Stimulated activated CD4-positive, alpha-beta T cell treated with anti-CD3 and anti-CD28 coated beads, Interleukin-4, amount 100 ng/mL, for 24 hours (primary cell): Measurements from ENCODE around the gene TNRC6A.
"Not testable (repeated sequence)": the region's sequence is repeated elsewhere in the genome, so short reads cannot be mapped to it uniquely, and the experiment has no call there.

ENCODE experiments used
- DNase-seq: peaks from one replicate; pipeline ENCODE4 v3.0.0-alpha.2; 2020

The TNRC6A gene

DNA sequence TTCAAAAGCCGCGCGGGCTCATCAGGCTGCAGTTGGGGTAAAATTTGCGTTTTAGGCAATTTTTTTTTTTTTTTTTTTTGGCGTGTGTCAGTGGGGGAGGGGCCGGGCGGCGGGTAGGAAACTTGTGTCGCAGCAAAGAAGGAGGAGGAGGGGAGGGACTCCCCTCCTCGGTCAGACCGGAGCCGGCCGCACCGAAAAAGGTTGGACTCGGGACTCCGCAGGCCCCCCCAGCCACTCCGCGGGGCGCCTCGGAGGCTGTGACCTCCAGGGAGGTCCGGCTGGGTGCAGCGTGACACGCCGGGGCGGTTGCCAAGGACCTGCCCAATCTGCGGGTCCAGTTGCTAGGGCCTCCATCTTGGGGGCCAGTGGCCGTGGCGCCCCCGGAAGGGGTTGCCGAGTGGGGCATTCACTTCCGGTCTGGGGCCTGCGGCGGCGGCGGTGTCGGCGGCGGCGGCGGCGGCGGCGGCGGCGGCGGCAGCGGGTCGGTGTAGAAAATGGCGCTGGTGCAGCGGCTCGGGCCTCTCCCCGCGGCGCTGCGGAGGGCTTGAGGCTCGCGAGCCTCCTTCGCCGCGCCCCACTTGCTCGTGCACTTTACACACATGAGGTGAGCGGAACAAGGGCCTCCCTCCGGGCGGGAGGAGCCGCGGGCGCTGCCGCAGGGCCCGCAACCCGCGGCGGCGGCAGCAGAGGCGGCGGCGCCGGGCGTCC, at the start of gene TNRC6A:
Gene TNRC6A, plus strand, starts transcription at position 409 of the 708 bp plus-strand sequence. Its CDS starts 191 bp downstream, at position 600.
- peak; percentile 85 for DNase-seq

DNA sequence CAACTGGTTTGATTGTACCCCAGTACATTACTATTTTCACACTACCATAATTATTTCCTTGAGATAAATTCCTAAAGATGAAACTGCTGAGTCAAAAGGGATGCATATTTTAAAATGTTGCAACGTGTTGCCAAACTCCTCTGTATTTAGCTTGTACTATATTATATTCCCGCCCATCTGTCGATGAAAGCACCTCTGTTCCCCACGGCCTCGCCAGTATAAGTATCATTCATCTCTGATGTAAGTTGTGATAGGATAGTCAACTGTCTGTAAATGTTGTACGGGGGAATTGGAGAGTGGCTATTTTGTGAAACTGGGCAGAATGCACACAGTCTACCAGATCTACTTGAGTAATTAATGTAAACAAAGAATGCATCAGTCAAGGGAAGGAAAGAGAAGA, 47.7 kb upstream of the TNRC6A start:
- DNase-seq = no peak

DNA sequence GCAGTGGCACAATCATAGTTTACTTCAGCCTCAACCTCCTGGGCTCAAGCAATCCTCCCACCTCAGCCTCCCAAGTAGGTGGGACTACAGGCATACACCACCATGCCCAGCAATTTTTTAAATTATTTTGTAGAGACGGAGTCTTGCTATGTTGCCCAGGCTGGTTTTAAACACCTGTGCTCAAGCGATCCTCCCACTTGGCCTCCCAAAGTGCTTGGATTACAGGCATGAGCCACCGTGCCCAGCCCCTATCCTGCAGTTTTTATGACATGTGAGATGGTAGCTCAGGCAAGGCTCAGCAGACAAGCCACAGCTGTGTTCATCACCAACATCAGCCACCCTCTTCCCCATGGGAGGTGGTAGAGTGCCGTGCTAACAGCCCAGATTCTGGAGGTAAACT, 46.2 kb upstream of the TNRC6A start:
- no peak for DNase-seq

DNA sequence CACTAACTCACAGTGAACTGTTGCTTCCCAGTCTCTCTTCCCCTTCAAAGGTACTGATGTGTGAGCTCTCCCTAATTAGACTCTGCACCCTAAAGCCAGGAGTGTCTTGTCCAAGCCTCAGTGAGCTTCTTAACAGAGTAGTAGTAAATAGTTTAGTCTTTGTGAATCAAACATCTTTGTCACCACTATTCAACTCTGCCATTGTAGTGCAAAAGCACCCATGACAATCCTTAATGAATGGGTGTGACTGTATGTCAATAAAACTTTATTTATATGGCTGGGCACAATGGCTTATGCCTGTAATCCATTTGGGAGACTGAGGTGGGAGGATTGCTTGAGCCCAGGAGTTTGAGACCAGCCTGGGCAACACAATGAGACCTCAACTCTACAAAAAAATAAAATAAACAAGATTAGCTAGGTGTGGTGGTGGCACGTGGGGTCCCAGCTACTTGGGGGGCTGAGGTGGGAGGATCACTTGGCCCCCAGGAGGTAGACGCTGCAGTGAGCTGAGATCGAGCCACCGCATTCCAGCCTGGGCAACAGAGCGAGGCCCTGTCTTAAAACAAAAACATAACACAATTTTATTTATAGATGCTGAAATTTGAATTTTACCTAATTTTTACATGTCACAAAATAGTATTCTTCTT, 45.5 kb upstream of the TNRC6A start:
- no peak for DNase-seq

DNA sequence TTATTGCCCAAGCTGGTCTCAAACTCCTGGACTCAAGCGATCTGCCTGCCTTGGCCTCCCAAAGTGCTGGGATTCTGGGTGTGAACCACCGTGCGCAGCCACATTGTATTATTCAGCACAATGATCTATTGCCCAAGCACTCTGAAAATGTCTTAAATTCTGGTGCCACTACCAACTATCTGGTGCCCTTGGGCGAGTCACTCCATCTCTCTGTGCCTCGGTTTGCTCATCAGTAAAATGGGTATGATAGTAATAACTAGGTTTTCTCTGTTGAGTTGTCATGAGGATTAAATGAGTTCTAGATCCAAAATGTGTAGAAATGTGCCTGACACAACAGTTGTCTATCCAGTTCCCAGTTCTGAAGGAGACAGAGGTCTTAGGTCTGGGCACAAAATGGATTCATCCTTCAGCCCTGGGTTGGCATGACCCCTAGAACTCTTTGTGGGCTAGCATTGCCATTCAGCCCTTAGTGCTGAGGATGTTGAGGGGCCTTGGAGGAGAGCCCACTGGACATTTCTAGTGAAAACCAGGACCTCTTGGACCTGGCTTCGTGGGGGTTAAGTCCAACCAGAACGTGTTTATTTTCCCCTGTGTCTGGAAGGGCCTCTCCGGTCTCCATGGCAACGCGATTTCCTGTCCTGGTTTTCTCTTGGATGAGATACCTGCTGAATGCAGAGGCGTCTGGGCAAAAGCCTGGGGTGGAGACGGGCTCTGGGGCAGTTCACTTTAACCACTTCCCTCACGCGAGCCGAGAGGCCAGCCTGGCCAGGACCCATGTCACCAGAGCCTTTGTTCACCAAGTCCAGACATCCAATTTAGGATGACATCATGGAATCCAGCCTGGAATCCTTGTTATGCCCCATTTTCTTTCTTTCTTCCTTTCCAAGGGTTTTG, 43.7 kb upstream of the TNRC6A start:
- DNase-seq = no peak

DNA sequence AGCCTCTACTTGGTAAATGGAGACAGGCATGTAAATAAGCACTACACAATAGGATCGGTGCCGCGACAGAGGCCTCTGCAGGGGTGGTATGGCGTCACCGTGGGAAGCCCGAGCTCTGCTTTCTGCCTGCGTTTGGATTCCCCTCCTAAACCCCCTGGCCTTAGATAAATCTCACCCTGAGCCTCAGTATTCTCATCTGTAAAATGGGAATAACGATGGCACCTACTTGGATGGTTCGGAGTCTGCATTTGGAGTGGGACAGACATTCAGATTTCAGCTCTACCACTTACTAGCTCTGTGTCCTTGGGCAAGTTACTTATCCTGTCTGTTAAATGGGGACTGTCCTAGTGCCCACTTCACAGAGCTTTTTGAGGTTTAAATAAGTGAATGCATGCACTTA, 42.8 kb upstream of the TNRC6A start:
- DNase-seq = no peak

DNA sequence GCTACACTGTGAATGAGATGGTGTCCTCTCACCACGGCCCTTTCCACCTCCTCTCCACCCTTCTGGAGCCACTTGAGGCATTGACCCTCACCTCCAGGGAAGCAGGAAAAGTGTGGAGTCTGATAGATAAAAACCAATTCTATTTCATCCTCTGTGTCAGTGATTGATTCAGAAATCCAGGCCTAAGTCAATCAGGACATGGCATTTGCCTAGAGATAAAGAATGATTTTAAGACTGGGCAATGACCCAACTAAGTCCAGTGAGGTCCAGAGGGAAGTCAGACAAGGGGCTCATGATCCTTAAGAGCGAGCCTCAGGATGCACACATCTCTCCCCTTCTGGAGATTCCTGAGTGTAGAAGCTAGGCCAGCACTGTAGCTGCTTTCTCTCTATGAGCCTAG, 41.1 kb upstream of the TNRC6A start:
- no peak for DNase-seq

DNA sequence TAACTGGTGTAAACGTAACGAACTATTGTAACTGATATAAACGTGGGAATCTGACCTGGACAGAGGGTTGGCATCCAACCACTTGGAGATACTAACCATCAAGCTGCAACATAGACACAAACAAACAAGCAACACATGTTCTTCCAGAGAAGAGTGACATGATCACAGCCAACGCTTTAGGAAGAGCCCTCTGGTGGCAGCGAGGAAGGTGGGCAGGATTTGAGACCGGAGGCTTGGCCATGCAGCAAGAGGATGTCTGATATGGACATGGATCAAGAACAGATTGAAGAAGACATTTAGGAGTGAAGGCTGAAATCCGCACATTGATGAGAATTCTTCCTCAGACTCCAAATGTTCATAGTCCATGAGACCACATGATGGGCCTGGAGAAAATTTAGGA, 40.3 kb upstream of the TNRC6A start:
- peak; percentile 11 for DNase-seq

DNA sequence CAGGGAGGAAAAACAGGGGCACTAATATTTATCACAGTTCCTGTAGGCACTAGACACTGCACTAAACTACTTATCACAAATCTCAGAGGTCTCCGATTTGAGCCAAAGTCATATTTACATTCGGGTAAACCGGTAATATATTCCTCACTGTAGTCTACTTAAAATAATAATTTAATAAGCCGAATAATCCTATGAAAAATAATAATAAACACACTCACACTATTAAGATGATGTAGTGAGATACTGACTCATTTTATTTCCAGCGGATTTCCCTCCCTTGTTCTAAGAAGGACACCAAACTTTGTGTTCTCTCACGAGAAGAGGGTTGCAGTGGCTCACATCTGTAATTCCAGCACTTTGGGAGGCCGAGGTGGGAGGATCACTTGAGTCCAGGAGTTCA, 36.6 kb upstream of the TNRC6A start:
- DNase-seq = no peak

DNA sequence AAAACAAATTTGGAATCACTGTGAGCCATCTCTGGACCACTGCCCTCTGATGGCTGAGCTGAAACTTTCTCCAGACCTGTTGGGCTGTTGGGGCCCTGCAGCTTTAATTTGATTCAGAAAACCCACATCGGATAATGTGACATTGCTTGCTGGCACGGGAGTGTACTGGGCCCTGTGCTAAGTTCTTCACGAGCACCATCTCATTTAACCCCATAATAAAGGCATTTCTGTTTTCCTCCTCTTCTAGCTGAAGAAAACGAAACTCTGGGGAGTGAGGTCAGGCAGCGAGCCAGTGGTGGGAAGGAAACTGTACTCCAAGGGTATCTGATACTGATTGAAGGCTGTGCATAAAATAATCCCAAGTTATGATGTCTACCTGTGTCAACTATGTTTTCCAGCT, 34.5 kb upstream of the TNRC6A start:
- no peak for DNase-seq

DNA sequence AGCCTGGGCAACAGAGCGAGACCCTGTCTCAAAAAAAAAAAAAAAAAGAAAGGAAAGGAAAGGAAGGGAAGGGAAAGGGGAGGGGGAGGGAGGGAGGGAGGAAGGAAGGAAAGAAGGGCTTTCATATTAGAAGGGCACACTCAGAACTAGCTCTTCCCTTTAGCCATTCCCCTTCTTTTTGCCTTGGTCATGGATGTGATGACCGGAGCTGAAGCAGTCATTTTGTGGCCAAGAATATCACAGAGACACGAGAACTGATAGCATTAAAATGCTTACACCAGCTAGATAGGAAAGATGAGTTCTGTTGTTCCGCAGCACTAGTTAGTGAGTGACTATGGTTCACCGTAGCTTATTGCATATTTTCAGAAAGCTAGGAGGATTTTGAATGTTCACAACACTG, 32.8 kb upstream of the TNRC6A start:
- DNase-seq = no peak

DNA sequence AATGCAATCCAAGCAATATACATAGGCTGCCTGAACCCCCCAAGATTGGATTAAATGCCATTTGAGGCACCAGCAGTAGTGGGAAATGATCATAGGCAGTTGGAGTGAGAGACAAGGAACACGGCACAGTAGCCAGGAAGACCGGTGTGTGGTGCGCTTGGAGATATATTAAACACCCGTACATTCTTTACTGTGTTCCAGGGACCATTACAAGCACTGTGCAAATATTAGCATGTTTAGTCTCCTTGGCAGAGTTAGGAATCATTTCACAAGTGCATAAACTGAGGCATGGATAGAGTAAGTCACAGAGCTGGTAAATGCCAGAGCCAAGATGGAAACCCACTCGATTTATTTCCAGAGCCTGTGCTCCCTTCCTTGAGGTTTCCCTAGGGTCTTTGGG, 31.1 kb upstream of the TNRC6A start:
- DNase-seq = no peak

DNA sequence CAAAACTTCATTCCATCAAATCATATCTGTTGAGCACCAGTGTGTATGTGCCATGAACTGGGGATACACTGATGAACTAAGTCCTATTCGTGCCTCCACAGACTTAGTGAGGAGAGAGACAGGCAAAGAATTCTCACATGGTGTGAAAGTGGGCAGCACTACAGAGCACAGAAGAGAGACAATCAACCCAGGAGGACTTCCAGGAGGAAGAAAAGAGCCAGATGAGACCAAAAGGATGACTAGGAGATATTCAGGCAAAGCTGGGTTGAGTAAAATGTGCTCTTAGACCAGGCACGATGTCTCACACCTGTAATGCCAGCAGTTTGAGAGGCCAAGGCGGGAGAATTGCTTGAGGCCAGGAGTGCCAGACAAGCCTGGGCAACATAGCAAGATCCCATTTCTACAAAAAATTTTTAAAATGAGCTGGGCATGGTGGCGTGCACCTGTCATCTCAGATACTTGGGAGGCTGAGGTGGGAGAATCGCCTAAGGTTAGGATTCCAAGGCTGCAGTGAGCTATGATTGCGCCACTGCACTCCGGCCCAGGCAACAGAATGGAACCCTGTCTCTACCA, 30.2 kb upstream of the TNRC6A start:
- DNase-seq = no peak

DNA sequence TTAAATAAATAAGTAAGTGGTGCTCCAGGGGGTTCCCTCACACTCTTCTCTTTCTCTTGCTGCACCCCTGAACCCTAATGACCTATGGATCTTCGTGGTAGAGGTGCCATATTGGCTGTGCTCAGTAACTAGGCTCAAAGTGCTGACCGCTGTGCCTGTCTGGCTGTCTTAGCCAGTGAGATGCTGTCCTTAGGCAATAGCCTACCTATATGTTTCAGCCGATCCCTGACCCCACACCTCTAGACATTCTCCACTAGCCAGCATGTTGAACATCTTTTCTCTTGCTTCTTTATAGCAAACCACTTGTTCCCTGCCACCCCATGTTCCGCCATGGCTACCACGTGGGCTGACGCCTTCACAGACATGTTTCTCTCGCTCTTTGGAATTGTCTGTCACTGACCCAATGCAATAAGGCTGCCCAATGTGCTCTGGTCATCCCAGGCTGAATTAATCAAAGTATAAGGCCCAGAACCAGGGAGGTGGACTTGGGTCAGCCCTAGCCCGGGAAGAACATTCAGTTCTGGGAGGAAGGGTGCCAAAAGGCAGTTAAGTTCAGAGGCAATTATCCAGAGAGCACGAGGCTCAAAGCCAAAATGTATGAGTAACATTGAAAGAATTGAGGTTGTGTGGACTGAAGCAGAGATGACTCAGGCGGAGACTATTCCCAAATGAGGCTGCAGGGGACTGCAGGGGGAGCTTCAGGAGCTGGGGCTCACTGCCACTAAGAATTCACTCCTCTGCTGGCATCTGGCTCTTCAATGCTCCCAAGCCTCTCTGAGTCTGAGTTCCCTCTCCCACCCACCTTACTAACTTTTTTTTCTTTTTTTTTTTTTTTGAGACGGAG, 28.7 kb upstream of the TNRC6A start:
- no peak for DNase-seq

DNA sequence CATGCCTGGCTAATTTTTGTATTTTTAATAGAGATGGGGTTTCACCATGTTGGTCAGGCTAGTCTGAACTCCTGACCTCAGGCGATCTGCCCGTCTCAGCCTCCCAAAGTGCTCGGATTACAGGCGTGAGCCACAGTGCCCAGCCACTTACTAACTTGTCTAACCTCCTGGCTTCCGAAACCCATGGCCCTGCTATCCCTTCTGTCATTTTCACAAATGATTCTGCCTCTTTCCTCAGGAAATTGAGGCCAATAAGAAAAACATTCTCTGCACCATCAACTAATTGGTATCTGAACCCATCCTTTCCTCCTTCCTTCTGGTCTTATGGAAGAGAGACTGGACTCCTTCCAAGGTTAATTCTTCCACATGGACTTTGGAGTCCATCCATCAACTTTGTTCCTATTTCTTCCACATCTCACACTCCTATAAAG, 27.9 kb upstream of the TNRC6A start:
- DNase-seq = no peak

DNA sequence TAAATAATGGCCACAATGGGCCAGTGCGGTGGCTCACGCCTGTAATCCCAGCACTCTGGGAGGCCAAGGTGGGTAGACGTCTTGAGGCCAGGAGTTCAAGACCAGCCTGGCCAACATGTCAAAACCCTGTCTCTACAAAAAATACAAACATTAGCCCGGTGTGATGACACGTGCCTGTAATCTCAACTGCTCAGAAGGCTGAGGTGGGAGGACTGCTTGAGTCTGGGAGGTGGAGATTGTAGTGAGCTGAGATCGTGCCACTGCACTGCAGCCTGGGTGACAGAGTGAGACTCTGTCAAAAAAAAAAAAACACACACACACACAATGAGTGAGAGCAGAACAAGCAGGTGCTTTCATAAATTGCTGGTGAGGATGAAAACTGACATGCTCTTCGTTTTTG, 21.7 kb upstream of the TNRC6A start:
- DNase-seq = not testable (repeated sequence)

DNA sequence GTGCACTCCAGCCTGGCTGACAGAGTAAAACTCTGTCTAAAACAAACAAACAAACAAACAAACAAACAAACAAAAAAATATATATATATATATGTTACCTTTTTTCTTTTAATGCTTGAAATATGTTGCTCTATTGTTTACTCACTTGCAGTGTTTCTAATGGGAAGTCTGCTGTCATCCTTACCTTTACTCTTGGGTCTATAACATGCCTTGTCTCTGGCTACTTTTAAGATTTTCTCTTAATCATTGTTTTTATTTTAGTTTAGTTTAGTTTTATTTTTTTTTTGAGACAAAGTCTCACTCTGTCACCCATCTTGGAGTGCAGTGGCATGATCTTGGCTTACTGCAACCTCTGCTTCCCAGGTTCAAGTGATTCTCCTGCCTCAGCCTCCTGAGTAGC, 16.1 kb upstream of the TNRC6A start:
- no peak for DNase-seq

DNA sequence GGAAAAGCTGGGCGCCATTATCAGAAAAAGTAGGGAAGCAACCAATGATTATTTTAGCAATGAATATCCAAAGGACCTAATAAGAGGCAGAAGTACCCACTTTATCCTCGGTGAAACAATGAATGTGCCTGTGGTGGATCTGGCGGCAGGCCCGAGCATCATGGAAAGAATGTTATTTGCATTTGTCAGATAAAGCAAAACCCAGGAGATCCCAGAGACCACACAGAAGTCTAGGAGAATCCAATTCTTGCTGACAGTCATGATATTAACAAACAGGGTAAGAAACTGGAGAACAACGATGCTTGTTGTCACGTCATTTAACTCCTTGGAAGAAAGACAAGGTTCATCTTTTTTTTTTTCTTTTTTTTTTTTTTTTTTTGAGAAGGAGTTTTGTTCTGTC, 12.0 kb upstream of the TNRC6A start:
- DNase-seq = no peak

DNA sequence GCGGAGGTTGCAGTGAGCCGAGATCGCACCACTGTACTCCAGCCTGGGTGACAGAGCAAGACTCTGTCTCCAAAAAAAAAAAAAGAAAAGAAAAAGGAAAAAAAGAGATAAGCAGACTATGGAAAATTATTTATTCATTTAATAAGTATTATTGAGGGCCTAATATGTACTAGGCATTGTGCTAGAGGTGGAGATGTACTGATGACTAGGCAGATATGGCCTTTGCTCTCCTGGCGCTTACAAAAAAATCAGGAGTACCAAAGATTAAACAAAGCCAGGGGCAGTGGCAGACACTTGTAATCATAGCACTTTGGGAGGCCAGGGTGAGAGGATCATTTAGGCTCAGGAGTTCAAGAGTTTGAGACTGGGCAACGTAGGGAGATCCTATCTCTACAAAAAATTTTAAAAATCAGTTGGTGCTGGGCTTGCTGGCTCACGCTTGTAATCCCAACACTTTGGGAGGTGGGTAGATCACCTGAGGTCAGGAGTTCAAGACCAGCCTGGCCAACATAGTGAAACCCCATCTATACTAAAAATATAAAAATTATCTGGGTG, 10.4 kb upstream of the TNRC6A start:
- no peak for DNase-seq

DNA sequence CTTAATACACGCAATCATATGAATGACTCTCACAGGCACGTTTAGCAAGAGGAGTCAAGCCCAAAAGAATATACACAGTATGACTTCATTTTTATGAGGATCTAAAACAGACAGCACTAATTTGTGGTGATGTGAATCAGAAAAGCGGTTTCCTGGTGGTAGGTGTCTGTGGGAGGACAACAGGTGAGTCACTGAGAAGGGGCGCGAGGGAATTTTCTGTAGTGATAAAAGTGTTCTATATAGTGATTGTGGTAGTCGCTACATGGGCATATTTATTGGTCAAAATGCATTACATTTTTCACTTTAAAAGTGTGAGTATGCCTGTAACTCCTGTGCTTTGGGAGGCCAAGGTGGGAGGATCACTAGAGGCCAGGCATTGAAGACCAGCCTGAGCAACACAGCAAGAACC, 7.6 kb upstream of the TNRC6A start:
- peak; percentile 75 for DNase-seq

DNA sequence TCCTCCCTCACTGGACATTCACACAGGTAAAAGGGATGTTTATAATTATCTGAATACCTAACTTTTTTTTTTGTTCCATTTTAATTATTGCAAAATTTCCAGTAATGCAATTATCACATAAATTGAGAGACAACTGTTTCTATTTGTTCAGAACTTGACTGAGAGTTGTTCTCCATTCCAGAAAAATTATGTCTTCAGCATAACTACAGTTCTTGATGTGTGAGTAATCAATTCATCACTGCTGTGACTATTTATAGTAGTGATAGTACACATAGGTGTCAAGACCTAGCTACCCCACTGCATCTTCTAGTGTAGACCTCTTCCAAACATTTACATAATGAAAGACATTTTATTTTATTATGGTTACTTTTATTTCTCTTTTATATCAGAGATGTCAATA, 5.8 kb upstream of the TNRC6A start:
- no peak for DNase-seq

DNA sequence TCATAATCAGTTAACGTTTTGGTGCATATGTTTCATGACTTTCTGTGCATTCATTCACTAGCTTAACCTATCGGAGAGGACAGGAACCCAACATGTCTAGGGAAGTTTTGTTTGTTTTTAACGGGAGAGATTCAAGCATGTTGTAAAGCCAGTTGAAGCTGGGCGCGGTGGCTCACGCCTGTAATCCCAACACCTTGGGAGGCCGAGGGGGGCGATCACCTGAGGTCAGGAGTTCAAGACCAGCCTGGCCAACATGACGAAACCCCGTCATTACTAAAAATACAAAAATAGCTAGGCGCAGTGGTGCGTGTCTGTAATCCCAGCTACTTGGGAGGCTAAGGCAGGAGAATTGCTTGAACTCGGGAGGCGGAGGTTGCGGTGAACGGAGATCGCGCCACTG, 1.4 kb upstream of the TNRC6A start:
- no peak for DNase-seq
